SKM-1 treated with dmso at 0.1 percent for 144 hours (cell line): Measurements from ENCODE around the gene MYO3B.

Experiments
- DNase-seq: peaks from one replicate; lab custom pipeline; 2025; ENCODE audit not compliant: unreplicated experiment; lab: John Stamatoyannopoulos, UW

The MYO3B gene

DNA sequence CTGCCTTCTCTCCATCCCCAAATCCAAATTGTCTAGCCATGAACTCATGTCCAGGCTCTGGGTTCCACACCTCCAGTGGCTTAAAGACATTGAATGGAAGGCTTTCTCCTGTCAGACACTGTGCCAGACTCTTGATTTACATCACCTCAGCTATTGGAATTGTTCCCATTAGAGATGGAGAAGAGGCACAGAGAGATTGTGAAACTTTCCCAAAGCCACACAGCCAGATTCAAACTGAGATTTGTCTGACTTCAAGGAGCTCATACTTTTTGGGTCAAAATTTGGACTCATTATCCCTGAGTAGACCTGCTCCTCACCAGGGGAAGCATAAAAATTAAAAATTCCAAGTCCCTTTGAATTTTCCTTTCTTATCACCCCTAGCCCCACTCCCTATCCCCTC is 18.9 kb upstream of the MYO3B start:
- no peak for DNase-seq

DNA sequence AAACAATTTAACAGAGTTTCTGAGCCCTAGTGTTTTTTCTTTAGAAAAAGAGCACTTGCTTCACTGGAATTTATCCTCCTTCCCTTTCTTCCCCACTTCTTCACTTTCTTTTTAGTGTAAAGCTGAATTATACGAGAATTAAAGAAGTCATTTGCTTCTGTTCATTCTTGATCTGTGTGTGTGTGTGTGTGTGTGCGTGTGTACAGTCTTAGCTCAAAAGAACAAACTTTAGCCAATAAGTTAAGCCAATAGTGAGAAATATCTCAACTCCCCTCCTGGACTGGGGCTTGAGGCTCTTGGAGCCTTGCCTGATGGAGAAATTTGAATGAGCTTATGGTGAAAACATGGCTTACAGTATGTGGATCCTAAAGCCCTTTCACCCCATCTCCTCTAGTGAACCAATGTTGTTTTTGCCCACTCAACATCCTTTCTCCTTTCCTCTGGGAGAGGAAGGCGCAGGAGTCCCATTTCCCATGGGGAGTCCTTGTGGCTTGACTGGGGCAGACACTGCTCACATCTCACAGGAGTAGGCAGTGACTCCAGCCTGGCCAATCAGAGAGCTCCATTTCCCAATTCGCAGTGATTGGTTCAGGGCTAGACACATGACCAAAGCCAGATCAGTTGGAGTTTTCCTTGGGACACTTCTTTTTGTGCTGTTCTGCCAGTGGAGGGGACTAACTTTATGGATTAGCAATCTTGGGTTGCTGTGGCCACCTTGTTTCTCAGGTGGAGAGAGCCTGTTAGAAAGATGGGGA is 16.3 kb upstream of the MYO3B start:
- DNase-seq = no peak

DNA sequence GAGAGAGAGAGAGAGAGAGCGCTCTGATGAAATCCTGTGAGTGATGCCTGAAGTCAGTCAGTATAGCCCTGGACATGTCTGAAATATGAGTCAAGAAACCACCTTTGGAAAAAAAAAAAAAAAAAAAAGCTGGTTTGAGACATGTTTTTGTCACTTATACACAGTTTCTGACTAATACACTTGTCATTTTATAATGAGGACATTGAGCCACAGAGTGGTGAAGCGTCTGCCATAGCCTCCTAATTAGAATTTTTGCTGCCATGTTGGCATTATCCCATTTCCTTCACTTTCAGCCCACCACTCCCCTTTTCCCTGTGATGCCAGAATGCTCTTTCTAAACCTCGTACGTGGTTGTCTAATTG is 15.7 kb upstream of the MYO3B start:
- DNase-seq = no peak

DNA sequence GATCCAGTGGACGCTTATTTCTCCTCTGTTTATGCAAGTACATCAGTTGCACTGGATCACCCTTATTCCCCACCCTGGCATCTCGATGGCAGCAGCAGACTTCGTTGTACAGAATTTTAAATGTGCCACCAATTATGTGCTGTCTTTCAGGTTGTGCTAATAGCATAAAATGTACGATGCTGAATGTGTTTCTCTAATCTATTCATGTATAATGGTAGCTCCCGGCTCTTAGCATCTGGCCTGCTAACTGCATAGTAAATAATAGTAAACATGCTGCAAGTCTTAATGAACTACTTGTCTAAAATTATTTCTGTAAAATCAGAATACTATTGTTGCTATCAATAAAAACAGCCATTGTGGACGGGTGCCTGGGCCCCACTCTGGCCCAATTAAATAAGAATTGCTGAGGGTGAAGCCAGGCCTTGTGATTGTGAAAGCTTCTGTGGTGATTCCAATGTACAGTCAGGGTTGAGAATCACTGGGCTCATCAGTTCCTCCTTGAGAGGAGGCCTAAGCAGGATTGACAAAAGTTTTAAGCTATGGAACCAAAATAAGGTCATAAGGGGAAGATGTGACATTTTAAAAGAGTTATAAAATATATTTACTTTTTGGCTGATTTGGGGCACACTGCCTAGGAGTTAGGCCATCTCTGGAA is 14.4 kb upstream of the MYO3B start:
- peak; percentile 27 for DNase-seq

DNA sequence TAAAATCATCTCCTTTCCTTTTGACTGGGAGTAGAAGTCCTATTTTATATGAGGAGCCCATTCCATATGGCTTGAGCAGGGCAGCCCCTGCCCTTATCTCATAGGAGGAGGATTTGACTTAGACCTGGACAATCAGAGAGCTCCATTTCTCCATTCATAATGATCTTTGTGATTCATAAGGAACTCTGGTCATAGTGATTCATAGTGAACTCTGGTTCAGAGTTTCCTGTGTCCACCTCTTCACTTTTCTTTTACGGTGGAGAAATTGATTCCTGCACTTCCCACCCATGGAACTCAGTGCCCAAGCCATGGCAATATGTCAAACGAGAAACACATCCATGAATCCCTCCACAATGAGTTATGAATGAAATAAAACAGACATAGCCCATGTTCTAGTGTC is 12.8 kb upstream of the MYO3B start:
- DNase-seq = no peak

DNA sequence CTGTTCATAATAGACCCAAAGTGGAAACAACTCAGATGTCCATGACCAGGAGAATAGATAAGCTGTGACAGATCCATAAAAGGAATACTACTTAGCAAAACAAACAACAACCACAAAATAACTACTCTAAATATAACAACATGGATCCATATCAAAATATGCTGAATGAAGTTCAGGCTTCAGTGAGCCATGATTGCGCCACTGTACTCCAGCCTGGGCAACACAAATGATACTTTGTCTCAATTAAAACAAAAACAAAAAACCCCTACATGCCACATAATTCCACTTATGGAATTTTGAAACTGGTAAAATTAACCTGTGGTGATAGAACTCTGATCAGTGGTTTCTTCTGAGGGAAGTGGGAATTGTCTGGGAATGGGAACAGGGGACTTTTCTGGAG is 11.2 kb upstream of the MYO3B start:
- no peak for DNase-seq

DNA sequence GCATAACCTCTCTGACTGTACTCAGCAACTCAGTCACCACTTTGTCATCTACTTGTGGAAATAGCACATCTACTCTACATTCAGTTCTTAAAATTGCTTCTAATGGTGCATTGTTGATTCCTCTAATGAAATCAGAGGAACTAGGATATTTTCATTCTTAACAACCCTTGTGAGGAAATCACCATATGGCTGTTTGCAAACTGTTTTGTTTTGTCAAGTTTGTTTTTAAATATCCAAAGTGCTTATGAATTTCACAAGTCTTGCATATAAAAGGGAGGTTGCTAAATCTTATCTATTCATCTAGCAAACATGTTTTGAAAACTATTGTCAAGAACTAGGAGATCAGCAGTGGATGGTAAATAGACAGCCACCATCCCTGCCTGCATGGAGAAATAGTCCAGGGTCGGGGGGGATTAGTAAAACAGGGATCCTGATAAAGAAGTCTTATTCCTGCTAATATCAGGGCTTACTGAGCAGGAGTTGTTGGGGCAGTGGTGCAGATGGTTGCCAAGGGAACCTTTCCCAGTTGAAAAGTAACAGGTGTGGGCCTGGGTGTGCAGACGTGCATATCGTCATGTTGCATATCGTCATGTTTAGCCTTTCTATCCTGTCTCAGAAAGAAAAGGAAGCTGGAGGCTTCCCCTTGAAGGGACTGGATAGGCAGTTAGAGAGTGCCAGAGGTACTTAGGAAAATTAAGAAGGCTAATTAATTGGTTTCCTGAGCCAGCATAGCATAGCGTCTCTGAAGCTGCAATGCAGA is 7.5 kb upstream of the MYO3B start:
- DNase-seq = no peak

DNA sequence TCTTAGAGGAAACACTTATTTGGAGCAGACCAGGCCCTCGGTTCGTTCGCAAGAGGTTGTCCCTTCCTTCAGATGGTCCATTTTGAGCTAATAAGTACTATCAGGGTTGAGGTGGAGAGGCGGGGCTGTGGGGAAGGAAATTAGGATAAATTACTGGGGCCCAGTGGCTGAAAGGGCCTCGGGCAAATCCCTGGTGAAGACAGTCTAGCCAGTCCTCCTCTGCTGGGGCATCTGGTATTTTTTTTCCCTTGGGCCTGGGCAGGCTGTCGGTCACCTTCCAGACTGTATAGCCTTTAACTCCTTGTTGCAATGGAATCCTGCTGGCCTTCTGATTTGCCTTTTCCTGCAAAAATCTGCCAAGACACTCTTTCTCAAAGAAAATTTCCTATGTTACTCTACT is 1.7 kb upstream of the MYO3B start:
- no peak for DNase-seq

DNA sequence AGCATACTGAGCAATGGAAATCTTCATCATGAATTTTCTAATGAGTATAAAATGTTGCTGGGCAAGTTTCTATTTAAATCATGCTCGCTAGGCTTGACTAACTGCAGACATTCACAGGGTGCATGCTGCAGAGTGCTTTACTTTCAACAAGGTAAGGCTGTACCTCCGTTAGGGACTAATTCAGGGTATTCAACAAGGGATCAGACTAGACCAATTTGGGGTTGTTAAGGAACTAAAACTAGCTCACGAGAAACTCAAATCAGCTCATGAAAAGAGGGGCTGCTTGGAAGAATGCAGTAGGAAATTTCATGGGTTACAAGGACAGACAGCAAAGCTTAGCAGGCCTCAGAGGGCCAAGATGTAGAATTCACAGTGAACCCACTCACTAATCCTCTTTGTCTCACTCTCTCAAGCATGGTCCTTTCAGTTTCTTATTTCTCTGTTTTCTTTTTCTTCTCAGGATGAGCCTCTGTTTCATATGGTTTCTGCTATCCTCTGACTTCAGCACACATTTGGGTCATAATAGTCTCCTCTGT is 2.2 kb downstream of the MYO3B start:
- no peak for DNase-seq

DNA sequence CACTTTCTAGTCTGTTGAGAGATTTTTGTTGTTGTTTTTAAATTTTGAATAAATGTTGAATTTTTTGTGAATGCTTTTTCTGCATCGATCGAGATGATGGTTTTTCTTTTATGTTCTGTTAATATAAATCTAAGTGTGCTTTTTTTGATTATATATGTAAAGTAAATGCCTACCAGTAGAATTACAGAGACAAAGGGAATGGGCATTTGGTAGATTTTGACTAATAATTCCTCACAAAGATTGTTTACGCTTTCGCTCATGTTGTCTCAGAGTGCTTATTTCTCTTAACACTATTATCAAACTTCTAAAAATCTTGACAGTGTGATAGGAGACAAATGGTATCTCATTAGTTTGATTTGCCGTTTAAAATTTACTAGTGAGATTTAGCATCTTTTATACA is 3.7 kb downstream of the MYO3B start:
- DNase-seq = no peak

DNA sequence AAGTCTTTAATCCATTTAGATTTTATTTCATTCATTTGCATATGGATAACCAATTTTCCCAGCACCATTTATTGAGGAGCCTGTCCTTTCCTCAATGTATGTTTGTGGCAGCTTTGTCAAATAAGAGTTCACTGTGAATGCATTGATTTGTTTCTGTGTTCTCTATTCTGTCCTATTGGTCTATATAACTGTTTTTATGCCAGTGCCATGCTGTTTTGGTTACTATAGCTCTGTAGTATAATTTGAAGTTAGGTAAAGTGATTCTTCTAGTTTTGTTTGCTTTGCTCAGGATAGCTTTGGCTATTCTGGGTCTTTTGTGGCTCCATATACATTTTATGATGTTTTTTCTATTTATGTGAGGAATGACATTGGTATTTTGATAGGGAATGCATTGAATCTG is 7.4 kb downstream of the MYO3B start:
- DNase-seq = no peak

DNA sequence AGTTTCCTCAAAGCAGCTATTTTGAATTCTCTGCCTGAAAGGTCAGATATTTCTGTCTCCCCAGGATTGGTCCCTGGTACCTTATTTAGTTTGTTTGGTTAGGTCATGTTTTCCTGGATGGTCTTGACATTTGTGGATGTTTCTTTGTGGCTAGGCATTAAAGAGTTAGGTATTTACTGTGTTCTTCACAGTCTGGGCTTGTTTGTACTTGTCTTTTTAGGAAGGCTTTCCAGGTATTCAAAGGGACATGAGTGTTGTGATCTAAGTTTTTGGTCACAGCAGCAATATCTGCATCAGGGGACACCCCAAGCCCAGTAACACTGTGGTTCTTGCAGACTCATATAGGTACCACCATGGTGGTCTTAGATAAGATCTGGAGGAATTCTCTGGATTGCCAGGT is 11.8 kb downstream of the MYO3B start:
- no peak for DNase-seq

DNA sequence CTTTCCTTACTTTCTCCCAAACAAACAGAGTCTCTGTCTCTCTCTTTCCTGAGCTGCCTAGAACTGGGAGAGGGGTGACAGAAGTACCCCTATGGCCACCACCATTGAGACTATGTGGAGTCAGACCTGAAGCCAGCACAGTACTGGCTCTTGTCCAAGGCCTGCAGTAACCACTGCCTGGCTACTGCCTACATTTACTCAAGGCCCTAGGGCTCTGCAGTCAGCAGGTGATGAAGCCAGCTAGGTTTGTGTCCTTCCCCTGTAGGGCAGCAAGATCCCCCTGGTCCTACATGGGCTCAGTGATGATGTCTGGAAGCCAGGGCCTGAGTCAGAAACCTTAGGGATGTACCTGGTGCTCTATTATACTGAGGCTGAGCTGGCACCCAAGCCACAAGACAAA is 12.2 kb downstream of the MYO3B start:
- DNase-seq = no peak

DNA sequence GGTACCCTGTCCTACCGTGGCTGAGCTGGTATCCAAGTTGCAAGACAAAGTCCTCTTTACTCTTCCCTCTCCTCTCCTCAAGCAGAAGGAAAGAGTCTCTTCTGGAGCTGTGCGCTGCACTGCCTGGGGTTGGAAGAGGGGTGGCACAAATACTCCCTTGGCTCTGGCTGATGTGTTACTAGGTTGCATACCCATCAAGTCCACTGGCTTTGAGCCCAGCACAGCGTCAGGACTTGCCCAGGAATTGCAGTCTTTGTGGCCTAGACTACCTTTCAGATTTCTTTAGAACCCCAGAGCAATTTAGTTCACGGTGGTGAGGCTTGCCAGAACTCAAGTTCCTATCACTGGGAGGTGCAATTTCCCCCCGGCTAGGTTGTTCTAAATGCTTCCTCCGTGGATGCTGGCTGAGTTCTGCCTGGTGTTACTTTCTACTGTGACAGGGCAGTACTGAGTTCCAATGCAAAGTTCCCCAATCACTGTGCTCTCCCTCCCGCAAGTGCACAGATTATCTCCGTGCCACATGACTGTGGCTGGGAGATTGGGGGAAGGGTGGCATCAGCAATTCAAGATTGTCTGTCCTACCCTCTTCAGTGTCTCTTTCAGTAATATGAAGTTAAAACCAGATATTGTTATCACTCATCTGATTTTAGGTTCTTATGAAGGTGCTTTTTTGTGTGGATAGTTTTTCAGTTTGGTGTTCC is 13.4 kb downstream of the MYO3B start:
- DNase-seq = no peak

DNA sequence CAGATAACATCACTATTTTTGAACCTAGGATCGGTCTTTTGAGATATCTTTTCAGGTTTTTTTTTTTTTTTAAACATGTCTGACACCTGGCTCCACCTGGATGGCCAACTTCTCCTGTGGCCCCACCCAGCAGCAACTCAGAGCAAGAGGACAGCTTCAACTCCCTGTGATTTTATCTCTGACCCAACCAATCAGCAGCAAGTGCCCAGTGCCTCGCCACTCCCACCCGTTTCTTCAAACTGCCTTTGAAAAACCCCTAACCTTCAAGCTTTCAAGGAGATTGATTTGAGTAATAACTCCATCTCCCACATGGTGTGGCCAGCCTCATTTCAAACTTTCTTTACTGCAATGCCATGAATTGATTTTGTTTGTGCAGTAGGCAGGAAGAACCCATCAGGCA is 19.0 kb downstream of the MYO3B start:
- DNase-seq = no peak

DNA sequence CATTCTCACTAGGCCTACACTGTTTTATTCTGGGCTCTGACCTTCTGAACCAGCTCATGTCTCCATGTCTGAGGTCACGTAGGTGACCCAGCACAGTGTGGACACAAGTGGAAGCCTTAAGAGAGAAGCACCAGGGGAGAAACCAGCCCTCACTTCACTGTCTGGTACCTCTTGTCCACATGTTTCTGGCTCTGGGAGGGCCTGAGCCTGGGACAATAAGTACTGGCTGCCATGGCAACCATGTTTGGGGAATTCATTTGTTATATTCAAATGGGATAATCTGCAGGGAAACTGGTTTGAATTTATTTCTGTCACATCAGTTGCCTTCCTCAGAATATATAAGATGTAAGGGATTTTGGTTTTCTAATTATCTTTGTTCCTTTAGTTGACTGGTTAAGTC is 23.3 kb downstream of the MYO3B start:
- no peak for DNase-seq

DNA sequence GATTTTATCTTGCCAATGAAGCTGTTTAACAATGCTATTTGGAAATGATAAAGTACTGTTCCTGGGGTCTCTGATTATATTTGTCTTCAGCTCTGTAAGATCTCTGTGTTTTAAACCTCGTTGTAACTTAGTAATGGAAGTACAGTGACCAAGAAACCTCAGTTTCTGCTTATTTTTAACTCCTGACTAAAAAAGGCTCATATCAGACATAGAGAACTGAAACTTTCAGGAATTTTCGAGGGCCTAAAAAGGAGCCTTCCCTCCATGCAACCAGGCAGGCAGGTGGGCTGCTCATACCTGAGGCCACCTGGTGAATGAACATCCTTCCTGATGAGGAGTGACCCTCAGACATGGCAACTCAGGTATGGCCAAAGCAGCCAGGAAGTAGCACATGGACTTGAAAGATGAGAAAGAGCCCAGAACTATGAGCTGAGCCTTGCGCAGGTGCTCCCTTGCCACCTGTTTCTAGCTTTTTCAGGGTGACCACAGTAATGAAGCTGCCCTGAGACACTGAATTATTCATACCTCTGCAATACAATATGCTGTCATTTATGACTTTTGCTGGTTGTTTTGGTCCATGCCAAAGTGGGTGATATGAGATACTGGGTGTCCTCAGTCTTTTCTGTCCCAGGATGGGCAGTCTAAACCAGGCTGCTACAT is 23.9 kb downstream of the MYO3B start:
- DNase-seq = no peak

DNA sequence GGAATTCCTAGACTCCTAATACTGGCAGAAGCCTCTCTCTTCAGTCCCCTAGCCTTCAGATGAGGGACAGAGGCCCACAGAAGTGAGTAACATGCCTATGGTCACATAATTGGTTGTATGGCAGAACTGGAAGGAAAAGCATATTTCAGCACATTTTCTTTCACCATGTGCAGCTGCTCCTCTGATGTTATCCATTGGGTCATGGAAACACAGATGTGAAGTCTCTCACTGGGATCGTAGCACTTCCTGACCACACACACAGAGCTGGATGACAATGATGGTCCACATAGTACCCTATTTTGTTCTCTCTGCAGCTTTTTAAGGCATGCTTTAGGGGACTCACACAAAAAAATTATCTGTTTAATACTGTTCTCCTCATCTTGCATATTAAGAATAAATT is 24.5 kb downstream of the MYO3B start:
- DNase-seq = no peak

DNA sequence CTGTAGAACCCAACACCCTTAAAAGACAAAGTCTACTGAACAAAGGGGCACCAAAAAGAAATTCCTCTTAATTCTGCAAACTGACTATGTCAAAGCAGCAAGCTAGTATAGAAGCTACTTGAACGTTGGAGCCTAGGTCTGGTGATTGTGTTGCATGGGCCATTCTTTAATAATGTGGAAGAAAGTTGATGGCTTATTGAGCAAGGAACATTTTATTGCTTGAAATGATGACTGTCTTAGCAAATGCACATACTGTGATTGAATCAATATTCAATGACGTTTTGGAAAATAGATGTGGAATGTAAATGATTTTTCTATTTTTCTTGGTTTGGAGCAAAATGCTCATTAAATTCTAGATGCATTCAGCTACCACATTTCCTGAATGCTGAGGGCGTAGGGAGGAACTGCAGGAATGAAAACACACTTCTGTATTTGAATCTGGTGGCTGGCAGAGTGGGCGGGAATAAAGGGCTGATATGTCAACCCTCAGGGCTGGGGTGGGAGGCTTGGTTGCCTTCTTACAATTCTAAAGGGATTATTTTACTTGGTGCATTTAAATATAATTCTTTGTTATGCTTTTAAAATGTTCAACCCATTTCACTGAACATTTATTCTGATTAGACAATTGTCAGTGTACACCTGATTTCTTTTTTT is 26.5 kb downstream of the MYO3B start:
- no peak for DNase-seq

DNA sequence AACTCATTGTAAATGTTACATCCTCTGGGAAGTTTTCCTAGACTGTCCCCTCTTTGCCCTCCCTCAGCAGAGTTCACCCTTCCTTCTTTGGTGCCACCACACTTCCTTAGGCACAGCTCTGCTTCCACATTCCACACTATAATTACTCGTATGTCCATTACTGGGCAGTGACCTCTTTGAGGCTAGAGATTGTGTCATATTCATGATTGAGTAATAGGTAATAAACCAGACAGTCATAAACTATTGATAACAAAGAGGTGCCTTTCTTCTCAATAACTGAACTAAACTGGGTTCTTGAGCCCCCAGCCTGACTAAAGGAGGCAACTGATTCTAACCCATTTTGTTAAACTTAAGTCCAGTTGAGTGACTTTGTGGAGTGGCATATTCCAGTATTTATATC is 28.3 kb downstream of the MYO3B start:
- no peak for DNase-seq
